Fibroblast of lung (primary cell): ENCODE results near the gene RSPH1.

Experiments used
- EZH2 ChIP-seq: IDR thresholded peaks from 2 replicates; pipeline ENCODE4 v1.5.1; 2012; ENCODE audit warnings: low read length, control low read depth, mild to moderate bottlenecking; ENCODE audit errors: missing control alignments
- TF ChIP-seq, protein P1 (sequence below), 2 donors: IDR thresholded peaks in 1 of 2; conservative IDR thresholded peaks in 1 of 2; 1 replicate in 1 of 2; 2 replicates in 1 of 2; pipeline ENCODE4 v1.5.1; 2011 to 2012; ENCODE audit warnings: low read length in 2 of 2, control low read depth in 1 of 2, inconsistent platforms in 1 of 2, low read depth in 1 of 2, mild to moderate bottlenecking in 1 of 2

DNA sequence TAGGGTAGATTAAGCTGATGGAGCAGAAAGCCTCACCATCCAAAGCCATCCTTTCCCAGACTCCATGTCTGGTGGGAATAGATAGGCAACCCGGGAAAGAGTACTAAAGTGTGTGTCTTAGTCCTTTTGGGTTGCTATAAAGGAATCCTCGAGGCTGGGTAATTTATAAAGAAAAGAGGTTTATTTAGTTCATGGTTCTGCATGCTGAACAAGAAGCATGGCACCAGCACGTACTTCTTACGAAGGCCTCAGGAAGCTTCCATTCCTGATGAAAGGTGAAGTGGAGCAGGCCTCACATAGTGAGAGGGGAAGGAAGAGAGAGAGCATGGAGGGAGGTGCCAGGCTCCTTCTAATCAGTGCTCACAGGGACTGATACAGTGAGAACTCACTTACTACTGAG is 11.4 kb upstream of the RSPH1 start:
- TF ChIP-seq, protein P1, sequence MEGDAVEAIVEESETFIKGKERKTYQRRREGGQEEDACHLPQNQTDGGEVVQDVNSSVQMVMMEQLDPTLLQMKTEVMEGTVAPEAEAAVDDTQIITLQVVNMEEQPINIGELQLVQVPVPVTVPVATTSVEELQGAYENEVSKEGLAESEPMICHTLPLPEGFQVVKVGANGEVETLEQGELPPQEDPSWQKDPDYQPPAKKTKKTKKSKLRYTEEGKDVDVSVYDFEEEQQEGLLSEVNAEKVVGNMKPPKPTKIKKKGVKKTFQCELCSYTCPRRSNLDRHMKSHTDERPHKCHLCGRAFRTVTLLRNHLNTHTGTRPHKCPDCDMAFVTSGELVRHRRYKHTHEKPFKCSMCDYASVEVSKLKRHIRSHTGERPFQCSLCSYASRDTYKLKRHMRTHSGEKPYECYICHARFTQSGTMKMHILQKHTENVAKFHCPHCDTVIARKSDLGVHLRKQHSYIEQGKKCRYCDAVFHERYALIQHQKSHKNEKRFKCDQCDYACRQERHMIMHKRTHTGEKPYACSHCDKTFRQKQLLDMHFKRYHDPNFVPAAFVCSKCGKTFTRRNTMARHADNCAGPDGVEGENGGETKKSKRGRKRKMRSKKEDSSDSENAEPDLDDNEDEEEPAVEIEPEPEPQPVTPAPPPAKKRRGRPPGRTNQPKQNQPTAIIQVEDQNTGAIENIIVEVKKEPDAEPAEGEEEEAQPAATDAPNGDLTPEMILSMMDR (conservative IDR thresholded peaks at IDR 0.05 in 1 of 2, IDR thresholded peaks at IDR 0.05 in 1 of 2; ENCODE audit: low read depth in 1 of 2, low read length in 2 of 2) = no peak
- TF ChIP-seq EZH2 = no peak
